GM21737 (cell line): ENCODE data around the gene MRPL20.
"Not testable (repeated sequence)": the region's sequence is repeated elsewhere in the genome, so short reads cannot be mapped to it uniquely, and the experiment has no call there.

Experiments used
- ATAC-seq: cut with Tn5 transposase; IDR thresholded peaks from one replicate; pipeline ENCODE4 v1.9.1; 2021; ENCODE audit warnings: mild to moderate bottlenecking, moderate library complexity; ENCODE audit not compliant: unreplicated experiment

The MRPL20 gene

GRCh38 chr1:1427106-1427819 is 20.2 kb upstream of the MRPL20 start:
- no peak for ATAC-seq

GRCh38 chr1:1426496-1427105 is 19.5 kb upstream of the MRPL20 start:
- ATAC-seq, result no peak

- no peak for ATAC-seq
These were observed 18.8 kb upstream of the MRPL20 start for GRCh38 chr1:1425753-1426495.

- no peak for ATAC-seq
These were observed 18.3 kb upstream of the MRPL20 start for GRCh38 chr1:1425426-1425752.

- no peak for ATAC-seq
These were observed 17.6 kb upstream of the MRPL20 start for GRCh38 chr1:1424707-1425106.

- ATAC-seq, result no peak
These were observed 16.1 kb upstream of the MRPL20 start for GRCh38 chr1:1423245-1423597.

GRCh38 chr1:1422465-1423244 is 15.6 kb upstream of the MRPL20 start:
- no peak for ATAC-seq

GRCh38 chr1:1421907-1422464 is 14.9 kb upstream of the MRPL20 start:
- ATAC-seq, result no peak

GRCh38 chr1:1421147-1421906 is 14.2 kb upstream of the MRPL20 start, which contains the start of gene ANKRD65:
Gene ANKRD65, minus strand, starts transcription at chr1:1421276. Its CDS starts 271 bp downstream, at chr1:1421005.
- ATAC-seq, result no peak

GRCh38 chr1:1420654-1421141 is 13.6 kb upstream of the MRPL20 start:
- no peak for ATAC-seq

- ATAC-seq, result no peak
These were observed 12.9 kb upstream of the MRPL20 start for GRCh38 chr1:1419813-1420653.

GRCh38 chr1:1419363-1419812 is 12.3 kb upstream of the MRPL20 start:
- ATAC-seq, result no peak

- ATAC-seq, result no peak
These were observed 11.6 kb upstream of the MRPL20 start for GRCh38 chr1:1418464-1419362.

- ATAC-seq, result not testable (repeated sequence)
These were observed 10.9 kb upstream of the MRPL20 start for GRCh38 chr1:1417825-1418463.

GRCh38 chr1:1417396-1417795 is 10.3 kb upstream of the MRPL20 start:
- not testable (repeated sequence) for ATAC-seq

GRCh38 chr1:1415751-1416150 is 8.7 kb upstream of the MRPL20 start:
- no peak for ATAC-seq

- not testable (repeated sequence) for ATAC-seq
These were observed 5.3 kb upstream of the MRPL20 start for GRCh38 chr1:1412311-1412902.
